SU-DHL-6 (cell line): ENCODE measurements around the gene LRCH1.

Experiments used
- H2AFZ ChIP-seq: fragments of 200-600 bp; sonication (generic); 2 replicates; pipeline ENCODE4 v1.6.1; 2014; ENCODE audit warnings: low read depth, mild to moderate bottlenecking, moderate library complexity, mixed read lengths, antibody characterized with exemption, low read length; ENCODE audit not compliant: severe bottlenecking
- H3F3A ChIP-seq: fragments of 200-600 bp; shearing (Covaris generic); 2 replicates; pipeline ENCODE4 v1.6.0; 2016; ENCODE audit warnings: antibody characterized with exemption, mild to moderate bottlenecking; ENCODE audit not compliant: insufficient read depth
- H3K27ac ChIP-seq: fragments of 200-600 bp; sonication (generic); 2 replicates; pipeline ENCODE4 v1.5.1; 2016; ENCODE audit warnings: low read depth, mild to moderate bottlenecking, low read length, moderate library complexity, mixed read lengths
- H3K27me3 ChIP-seq: fragments of 200-600 bp; sonication (generic), shearing (Covaris generic); 2 replicates; pipeline ENCODE4 v1.6.0; 2014; ENCODE audit warnings: mild to moderate bottlenecking, low read length
- H3K36me3 ChIP-seq: fragments of 200-600 bp; sonication (generic); 2 replicates; pipeline ENCODE4 v1.6.1; 2014; ENCODE audit warnings: mild to moderate bottlenecking, low read length, mixed read lengths
- H3K4me2 ChIP-seq: fragments of 300-600, 200-600 bp; shearing (Covaris generic), sonication (generic); 2 replicates; pipeline ENCODE4 v1.6.0; 2014; ENCODE audit warnings: low read length, low read depth, mild to moderate bottlenecking; ENCODE audit not compliant: poor library complexity, severe bottlenecking
- H3K4me3 ChIP-seq: fragments of 200-600 bp; sonication (generic); 2 replicates; pipeline ENCODE4 v1.5.1; 2014; ENCODE audit warnings: antibody characterized with exemption, low read length, mild to moderate bottlenecking, mixed read lengths; ENCODE audit not compliant: insufficient read depth, poor library complexity, severe bottlenecking
- H3K79me2 ChIP-seq: fragments of 200-600 bp; sonication (generic); 2 replicates; pipeline ENCODE4 v1.6.1; 2014; ENCODE audit warnings: mild to moderate bottlenecking, low read length, moderate library complexity; ENCODE audit not compliant: insufficient read depth
- H3K9ac ChIP-seq: fragments of 200-600 bp; sonication (generic); 2 replicates; pipeline ENCODE4 v1.7.0; 2014; ENCODE audit warnings: mild to moderate bottlenecking, low read length
- H3K9me2 ChIP-seq: fragments of 200-600 bp; sonication (generic); replicated peaks from 2 replicates; pipeline ENCODE4 v1.6.1; 2014; ENCODE audit warnings: low read length; ENCODE audit not compliant: insufficient read depth
- H3K9me3 ChIP-seq: fragments of 200-600 bp; sonication (generic); 2 replicates; pipeline ENCODE4 v1.6.1; 2014; ENCODE audit warnings: low read length, mixed read lengths; ENCODE audit not compliant: insufficient read depth
- H4K20me1 ChIP-seq: fragments of 200-600 bp; sonication (generic); 2 replicates; pipeline ENCODE4 v1.6.1; 2014; ENCODE audit warnings: low read depth, mild to moderate bottlenecking, antibody characterized with exemption, low read length, moderate library complexity, mixed read lengths
- CTCF ChIP-seq: fragments of 200-600 bp; sonication (generic); IDR thresholded peaks from one replicate; pipeline ENCODE4 v1.5.1; 2017; ENCODE audit warnings: antibody characterized with exemption, mild to moderate bottlenecking, low read length, moderate library complexity; ENCODE audit not compliant: insufficient read depth, poor library complexity, severe bottlenecking
- EZH2phosphoT487 ChIP-seq: fragments of 200-600 bp; sonication (generic), shearing (Covaris generic); conservative IDR thresholded peaks from 2 replicates; pipeline ENCODE4 v1.6.1; 2018; ENCODE audit warnings: mild to moderate bottlenecking, antibody characterized with exemption, low read length, moderate library complexity, mixed read lengths

Gene LRCH1

GRCh38 chr13:46628622-46629365, 75.8 kb downstream of the LRCH1 start:
- Histone ChIP-seq H2AFZ (no peak overlapping the region), H3K4me3 (no peak overlapping the region), H3F3A (no peaks in the 10 kb centered on the region; the same call in 1 of the 2 replicates), H3K79me2 (peaks cover 53% of the 10 kb centered on the region), H3K36me3 (no peaks in the 10 kb centered on the region), H4K20me1 (peaks cover 21% of the 10 kb centered on the region), H3K9ac (no peak overlapping the region), H3K4me2 (no peak overlapping the region), H3K9me2 (no peaks in the 10 kb centered on the region), H3K27ac (no peak overlapping the region), H3K9me3 (no peaks in the 10 kb centered on the region), H3K27me3 (no peaks in the 10 kb centered on the region)
- no peak for TF ChIP-seq CTCF
- TF ChIP-seq EZH2phosphoT487: no peak

GRCh38 chr13:46629811-46630413, 76.9 kb downstream of the LRCH1 start:
- peaks cover 51% of the 10 kb centered on the region for H3K79me2 ChIP-seq
- no peaks in the 10 kb centered on the region for H3K27me3 ChIP-seq
- no peak overlapping the region for H3K9ac ChIP-seq

GRCh38 chr13:46630431-46631178, 77.6 kb downstream of the LRCH1 start:
- H3K36me3 ChIP-seq: no peaks in the 10 kb centered on the region
- peaks cover 48% of the 10 kb centered on the region for H3K79me2 ChIP-seq
- no peaks in the 10 kb centered on the region for H3K27me3 ChIP-seq

More at GRCh38 chr13:46629811-46630413, 76.9 kb downstream of the LRCH1 start:
- no peaks in the 10 kb centered on the region for H3K36me3 ChIP-seq
- TF ChIP-seq EZH2phosphoT487 (no peak), CTCF (no peak)
- H2AFZ ChIP-seq: no peak overlapping the region
- peaks cover 21% of the 10 kb centered on the region for H4K20me1 ChIP-seq
- no peaks in the 10 kb centered on the region; the same call in 1 of the 2 replicates for H3F3A ChIP-seq
- no peak overlapping the region for H3K4me2 ChIP-seq
- H3K9me2 ChIP-seq: no peaks in the 10 kb centered on the region
- no peaks in the 10 kb centered on the region for H3K9me3 ChIP-seq
- H3K27ac ChIP-seq: no peak overlapping the region
- H3K4me3 ChIP-seq: no peak overlapping the region

More at GRCh38 chr13:46630431-46631178, 77.6 kb downstream of the LRCH1 start:
- TF ChIP-seq EZH2phosphoT487: no peak
- no peak for TF ChIP-seq CTCF
- Histone ChIP-seq H3K9ac (no peak overlapping the region), H3F3A (no peaks in the 10 kb centered on the region; the same call in 1 of the 2 replicates), H2AFZ (no peak overlapping the region), H3K27ac (no peak overlapping the region), H3K9me2 (no peaks in the 10 kb centered on the region), H4K20me1 (peaks cover 21% of the 10 kb centered on the region), H3K4me3 (no peak overlapping the region), H3K9me3 (no peaks in the 10 kb centered on the region), H3K4me2 (no peak overlapping the region)
